ENCODE results near the gene CDC16.
"Not testable (repeated sequence)": the region's sequence is repeated elsewhere in the genome, so short reads cannot be mapped to it uniquely, and the experiment has no call there.

CDC16 gene

DNA sequence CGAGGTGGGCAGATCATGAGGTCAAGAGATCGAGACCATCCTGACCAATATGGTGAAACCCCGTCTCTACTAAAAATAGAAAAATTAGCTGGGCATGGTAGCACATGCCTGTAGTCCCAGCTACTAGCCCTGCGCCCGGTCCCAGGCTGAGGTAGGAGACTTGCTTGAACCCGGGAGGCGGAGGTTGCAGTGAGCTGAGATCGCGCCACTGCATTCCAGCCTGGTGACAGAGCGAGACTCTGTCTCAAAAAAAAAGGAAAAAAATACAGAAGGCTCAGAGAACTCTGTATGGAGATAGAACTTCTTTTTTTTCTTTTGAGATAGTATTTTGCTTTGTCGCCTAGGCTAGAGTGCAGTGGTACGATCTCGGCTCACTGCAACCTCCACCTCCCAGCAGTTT is 29.6 kb downstream of the CDC16 start:
- ATAC-seq, DNase-seq: not testable (repeated sequence)

DNA sequence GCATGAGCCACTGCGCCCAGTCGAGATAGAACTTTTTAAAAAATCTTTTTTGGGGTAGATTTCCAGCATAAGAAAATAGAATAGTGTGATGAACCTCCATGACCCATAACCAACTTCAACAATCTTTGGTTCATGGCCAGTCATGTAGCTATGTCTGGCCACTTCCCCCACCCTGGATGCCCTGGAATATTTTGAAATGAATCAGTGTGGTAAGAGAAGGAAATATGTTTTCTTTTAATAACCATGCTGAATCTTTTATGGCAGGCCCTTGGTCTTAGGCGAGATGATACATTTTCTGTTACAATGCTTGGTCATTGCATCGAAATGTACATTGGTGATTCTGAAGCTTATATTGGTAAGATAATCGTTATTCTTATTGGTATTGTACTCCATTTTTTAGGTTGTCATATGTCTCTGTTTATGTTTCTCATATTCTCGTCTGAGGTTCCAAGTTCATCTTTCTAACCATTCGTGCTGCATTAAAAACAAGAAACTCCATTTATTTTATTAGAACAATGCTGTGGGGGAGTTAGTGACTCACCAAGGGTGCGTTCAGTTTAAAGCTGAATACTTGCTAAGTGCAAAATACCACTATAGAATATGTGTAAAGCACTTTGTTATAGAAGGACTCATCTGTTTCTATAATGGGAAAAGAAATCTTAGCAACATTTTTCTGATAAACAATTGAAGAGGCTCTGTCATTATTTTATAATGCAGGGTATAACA is 30.4 kb downstream of the CDC16 start:
- ATAC-seq (no peak), DNase-seq (no peak)

DNA sequence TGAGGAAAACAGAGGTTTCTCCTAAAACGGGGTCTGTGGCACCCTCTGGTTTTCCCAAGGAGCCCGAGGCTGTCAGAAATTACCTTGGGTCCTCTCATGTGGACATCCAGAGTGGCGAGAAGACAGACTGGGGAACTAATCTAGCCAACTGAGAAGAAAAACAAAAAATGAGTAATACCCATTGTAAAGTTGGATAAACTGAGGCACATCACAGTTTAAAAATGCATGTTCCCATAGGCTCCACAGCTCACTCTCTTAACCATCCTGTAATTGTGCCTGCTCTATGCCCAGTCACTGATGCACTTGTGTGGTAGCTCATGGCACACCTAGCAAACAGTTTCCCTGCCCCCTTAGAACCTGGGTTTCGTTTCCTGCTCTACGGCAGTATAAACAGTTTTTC is 31.5 kb downstream of the CDC16 start:
- DNase-seq, result no peak
- ATAC-seq, result no peak

DNA sequence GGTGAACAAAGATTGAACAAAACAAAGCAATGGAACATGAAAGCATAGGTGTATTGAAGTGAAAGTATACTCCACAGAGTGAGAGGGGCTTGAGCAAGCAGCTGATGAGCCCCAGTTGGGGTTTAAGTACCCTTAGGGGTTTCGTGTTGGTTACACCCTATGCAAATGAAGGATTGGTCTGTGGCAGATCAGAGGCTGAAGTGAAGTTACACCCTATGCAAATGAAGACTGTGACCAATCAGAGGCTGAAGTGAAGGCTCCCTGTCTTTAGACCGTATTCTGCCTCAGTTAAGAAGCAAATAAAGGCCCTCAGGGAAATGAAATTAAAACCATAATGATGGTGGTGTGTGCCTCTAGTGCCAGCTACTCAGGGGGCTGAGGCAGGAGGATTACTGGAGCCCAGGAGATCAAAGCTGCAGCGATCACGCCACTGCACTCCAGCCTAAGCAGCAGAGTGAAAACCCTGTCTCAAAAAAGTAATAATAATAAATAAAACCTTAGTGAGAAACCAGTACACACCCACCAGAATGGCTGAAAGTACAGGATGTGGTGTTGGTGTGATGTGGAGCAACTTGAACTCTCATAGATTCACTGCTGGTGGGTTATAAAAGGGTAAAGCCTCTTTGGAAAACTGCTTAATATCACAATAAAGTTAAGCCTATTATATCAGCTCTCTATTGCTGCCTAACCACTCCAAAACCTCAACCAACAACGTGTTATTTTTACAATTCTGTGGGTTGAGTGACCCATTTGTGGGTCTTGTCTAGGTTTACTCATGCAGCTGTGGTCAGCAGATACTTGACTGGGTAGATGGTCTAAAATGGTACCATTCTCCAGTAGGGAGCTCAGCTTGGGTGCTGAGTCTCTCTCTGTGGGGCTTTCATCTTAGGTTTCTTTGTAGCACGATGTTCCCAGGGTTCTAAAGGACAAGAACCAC is 33.9 kb downstream of the CDC16 start:
- no peak for DNase-seq
- ATAC-seq, result peak; percentile 70

DNA sequence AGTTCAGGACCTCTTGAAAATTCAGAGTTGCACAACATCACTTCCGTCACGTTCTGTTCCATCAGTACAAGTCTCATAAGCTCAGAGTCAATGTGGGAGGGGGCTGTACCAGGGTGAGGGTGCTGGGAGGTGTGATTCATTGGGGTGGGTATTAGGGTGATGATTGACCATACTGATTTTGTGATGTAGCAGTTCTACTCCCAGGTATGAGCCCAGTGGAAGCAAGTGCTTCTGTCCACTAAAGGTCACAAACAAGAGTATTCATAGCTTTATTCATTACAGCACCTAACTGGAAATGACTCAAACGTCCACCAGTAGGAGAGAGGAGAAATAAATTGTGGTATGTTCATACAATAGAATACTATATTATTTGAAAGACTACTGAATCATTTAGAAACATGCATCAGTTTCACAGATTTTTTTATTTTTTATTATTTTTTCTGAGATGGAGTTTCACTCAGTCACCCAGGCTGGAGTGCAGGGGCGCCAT is 34.6 kb downstream of the CDC16 start:
- ATAC-seq, result peak; percentile 38
- DNase-seq, result no peak

DNA sequence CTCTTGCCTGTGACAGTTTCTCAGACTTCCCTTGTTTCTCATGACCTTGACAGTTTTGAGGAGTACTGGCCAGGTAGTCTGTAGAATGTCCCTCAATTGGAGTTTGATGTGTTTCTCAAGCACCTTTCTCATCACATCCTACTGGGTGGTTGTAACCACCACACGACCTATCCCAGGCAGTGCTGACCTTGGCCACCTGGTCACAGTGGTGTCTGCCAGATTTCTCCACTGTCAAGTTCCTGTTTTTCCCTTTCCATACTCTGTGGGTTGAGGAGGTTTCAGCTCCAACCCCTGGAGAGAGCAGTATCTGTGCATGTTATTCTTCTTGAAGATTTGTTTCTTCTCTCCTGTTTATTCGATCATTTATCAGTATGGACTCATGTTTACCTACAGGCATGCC is 38.3 kb downstream of the CDC16 start:
- no peak for ATAC-seq
- no peak for DNase-seq

DNA sequence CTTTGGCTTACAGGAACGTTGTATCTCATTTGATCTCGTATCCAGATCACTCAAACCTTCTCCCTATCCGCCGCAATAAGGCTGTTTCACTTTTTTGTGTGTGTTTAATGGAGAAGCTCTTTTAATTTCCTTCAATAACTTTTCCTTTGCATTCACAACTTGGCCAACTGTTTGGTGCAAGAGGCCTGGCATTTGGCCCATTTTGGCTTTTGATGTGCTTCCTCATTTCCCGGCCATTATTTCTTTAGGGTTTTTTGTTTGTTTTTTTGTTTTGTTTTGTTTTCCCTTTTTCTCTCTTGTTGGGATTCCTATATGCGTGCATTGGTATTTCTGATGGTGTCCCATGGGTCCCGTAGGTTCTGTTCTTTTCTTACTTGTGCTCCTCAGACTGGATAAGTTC is 40.6 kb downstream of the CDC16 start:
- ATAC-seq (no peak), DNase-seq (no peak)

DNA sequence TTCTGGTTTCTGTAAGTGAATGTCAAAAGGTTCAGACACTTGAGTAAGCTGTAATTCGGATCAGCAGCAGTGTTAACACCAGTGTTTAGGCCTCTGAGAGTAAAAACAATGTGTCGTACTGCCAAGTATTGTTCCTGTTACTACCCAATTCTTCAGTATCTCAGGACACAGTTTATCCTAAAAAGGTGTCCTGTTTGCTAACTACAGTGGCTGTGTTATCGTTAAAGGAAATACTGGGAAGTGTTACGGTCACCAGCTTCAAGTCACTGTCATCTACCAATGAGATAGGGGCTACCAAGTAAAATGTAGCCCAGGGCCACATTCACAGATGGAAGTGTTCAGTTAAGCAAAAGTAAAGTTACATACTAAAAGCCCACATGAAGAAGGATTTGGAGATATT is 44.4 kb downstream of the CDC16 start:
- DNase-seq, result no peak
- ATAC-seq, result no peak

DNA sequence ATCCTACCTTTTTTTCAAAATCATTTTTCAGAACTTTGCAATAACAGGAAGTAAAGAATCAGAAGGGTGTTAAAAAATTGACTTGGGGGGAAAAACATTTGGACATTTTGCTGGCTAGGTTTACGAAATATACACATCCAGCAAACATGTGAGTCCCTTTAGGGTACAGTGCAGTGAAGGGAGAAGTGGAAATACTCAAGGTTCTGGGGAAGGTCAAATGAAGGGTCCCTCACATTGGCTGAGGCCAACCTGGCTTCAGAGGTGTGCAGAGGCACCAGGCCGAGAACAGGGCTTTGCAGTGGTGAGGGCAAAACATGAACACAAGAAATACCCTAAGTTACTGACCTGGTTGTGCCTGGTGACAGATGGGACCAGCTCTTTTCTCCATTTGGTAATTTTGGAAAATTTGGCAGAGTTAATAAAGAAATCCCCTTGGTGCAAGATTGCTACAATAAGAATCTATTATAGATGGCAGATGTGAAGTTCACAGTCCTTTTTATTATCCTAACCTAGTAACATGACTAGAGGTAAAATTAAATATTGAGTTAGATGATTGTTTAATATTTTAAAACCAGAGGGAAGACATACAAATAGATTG is 45.2 kb downstream of the CDC16 start:
- DNase-seq, result peak; percentile 20
- no peak for ATAC-seq

DNA sequence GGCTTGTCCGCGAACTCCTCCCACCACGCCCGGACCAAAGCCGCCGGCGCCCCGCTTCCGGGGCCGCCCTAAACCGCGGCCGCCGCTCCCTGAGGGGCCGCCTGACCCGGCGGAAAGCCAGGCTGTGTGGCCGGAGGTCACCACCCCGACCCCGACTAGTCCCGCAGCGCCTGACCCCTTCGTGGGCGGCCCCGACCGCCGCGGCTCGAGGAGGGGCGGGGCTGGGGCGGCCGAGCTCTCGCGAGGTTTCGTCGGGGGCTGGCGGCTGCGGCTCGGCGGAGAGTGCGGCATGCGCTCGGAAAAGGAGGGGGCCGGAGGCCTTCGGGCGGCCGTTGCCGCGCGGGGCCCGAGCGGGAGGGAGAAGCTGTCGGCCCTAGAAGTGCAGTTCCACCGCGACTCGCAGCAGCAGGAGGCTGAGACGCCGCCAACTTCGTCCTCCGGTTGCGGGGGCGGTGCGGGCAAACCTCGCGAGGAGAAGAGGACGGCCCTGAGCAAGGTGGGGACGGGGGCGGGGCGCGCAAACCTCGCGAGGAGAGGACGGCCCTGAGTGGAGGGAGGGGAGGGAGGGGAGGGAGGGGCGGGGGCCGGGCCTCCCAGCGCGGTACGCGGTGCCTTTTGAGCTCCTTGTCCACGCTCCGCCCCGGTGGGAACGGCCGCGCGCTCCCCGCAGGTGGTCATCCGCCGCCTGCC is 46.8 kb downstream of the CDC16 start, which contains the start of gene UPF3A:
Gene UPF3A (plus strand): TSS at position 251 of the 690 bp plus-strand sequence. CDS start 39 bp downstream, at position 290.
- DNase-seq (peak; percentile 91), ATAC-seq (peak; percentile 84)

DNA sequence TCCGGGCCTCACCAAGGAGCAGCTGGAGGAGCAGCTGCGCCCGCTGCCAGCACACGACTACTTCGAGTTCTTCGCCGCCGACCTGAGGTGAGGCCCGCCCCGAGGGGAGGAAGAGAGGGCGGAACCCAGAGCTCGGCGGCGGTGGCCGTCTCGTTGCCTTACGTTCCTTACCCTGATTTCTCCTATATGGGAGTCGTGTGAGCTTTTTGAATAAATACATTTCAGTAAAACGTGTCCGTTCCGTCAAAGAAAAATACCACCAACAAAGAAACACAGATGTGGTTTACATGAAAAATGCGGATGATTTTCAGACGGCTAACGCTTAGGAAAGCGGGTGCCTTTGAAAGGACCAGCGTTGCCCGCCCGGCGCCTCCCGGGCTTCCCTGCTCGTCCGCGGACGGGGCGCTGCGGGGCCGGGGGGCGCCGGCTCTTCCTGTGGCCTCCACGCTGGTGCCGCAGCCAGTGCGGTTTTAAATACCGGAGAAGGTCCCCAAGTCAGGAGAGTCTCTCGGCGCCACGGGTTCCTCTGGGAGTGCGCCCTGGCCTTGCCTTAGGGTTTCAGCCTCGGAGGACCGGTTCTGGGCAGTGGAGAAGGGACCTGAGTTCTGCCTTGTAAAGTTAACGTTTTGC is 47.5 kb downstream of the CDC16 start:
- ATAC-seq (peak; percentile 70), DNase-seq (peak; percentile 74)

DNA sequence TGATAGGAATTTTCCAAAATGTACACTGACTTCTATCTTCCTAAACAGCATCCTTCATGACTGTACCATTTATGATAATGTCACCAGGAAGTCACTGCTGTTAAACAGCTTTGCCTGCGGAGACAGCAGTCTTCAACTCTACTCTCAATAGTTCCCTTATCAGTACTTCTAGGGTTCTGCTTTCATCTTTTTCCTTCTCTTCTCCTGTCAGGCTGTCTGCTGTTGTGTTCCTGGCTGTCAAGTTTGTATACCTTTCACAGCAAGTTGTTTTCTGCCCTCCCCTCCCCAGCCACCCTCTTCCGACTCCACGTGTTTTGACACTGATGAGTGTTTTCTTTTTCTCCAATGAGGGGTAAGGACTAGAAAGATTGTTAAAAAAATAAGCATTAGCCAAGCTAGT is 48.9 kb downstream of the CDC16 start:
- DNase-seq (no peak), ATAC-seq (no peak)

DNA sequence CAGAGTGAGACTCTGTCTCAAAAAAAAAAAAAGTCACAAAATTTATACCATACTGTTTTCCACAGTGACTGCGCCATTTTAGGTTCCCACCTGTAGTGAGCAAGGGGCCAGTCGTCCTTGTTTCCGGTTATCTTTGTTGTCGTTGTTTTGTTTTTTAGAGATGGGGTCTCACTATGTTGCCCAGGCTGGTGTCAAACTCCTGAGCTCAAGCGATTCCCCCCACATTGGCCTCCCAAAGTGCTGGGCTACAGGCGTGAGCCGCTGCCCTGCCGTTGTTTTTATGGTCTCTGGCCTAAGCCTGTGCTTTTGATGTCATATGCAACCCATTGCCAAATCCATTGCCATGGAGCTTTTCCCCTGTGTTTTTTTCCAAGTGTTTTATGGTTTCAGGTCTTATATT is 50.0 kb downstream of the CDC16 start:
- ATAC-seq (no peak), DNase-seq (no peak)

DNA sequence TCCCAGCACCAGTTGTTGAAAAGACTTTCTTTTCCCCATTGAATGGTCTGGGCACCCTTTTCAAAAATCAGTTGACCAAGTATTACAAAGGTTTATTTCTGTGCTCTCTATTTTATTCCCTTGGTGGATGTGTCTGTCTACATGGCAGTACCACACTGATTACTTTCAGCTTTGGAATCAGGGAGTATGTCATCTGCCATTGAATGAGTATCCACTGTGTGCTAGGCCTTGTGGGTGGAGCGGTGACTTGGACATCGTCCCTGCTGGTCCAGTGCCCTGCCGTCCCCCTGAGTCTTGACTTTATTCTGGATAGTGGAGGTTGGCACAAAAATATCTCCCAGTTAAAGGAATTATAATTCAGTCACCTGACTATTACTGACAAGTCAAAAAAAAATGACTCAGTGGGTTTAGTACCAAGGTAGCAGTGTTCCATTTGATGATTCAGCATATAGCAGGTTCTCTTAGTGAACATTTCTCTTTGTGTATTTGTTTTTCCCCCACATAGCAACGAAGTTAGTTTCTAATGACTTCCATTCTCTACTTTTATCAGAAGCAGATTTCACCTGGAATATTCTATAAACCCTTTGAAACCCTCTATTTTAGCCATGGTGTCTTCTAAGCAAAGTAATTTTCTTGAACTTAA is 50.6 kb downstream of the CDC16 start:
- ATAC-seq (no peak), DNase-seq (no peak)

DNA sequence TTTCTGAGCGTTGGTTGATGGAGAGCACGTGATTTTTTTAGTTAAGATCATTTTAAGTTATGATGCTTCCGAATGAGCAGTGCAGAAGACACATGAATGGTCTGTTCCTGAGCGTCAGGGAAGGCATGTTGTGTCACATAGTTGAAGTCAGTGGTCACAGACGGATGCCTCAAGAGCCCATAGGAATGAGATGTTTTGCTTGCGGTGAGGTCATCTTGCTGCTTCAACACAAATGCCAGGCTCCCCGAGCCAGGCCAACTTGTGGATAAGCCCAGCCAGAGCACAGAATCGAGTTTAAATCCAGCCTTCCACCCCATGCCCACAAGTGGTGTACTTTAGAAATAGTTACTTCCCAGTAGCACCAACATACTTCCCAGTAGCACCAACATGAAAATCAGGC is 52.1 kb downstream of the CDC16 start:
- no peak for ATAC-seq
- no peak for DNase-seq

DNA sequence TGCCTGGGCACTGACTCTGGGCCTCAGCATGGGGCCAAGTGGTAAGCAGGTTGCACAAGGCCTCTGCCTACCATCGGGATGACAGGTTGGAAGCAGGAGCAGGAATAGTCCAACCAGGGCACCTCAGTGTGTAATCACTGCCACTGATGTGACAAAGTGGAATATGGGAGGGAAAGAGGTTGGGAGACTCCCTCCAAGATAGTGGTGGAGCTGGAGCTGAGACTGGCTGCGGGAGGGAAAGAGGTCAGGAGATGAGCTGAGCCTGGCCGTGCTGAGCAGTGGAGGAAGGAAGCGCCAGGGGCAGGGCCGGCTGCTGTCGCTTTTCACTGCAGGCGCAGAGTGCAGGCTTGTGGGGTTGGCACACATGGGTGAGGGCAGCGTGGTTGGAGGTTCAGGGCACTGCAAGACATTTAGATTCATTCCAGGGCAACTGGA is 53.5 kb downstream of the CDC16 start:
- ATAC-seq (no peak), DNase-seq (no peak)

DNA sequence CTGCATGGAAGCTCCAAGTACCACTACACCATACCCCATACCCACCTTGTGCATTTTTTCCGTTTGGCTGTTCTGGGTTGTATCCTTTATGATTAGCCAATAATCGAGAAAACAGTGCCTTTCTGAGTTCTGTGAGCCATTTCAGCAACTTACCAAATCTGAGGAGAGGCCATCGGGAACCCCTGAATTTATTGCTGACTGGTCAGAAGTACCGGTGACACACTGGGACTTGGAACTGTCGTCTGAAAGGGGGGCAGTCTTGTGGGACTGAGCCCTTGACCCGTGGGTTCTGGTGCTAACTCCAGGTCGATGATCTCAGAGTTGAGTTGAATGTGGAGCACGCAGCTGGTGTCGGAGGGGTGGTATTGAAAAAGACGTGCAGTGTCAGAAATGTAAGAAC is 61.8 kb downstream of the CDC16 start:
- ATAC-seq (no peak), DNase-seq (no peak)

DNA sequence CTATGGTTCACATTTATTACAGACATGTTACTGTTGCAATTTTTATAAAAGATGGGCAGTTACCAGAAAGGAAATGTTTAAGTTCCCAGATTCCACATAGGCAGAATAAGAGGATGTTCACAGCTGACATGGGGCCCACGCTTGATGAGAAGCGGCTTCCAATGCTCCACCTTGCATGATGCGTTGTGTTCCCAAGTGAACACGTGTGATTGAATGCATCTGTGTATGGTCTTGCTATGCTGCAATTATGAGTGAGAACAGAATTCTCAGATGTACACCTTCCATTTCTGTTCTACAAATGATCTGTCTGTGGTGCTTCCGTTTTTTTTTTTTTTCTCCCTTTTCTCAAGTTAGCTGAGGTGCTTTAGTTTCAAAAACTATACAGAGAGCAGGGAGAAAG is 62.2 kb downstream of the CDC16 start:
- ATAC-seq (no peak), DNase-seq (no peak)

DNA sequence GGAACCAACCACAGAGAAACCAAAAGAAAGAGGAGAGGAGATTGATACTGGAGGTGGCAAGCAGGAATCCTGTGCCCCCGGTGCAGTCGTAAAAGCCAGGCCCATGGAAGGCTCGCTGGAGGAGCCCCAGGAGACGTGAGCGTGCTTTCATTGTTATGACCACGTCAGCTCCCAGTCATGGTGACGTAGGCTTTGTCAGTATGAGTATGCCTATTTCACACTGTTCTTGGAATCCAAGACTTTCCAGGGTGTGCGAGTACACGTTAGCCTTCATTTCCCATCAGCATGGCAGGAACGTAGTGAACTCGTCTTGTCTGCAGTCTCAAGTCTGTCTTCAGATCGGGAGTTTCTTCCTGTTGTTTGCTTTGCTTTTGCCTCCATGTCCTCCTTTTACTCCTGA is 64.2 kb downstream of the CDC16 start:
- no peak for ATAC-seq
- DNase-seq, result no peak

DNA sequence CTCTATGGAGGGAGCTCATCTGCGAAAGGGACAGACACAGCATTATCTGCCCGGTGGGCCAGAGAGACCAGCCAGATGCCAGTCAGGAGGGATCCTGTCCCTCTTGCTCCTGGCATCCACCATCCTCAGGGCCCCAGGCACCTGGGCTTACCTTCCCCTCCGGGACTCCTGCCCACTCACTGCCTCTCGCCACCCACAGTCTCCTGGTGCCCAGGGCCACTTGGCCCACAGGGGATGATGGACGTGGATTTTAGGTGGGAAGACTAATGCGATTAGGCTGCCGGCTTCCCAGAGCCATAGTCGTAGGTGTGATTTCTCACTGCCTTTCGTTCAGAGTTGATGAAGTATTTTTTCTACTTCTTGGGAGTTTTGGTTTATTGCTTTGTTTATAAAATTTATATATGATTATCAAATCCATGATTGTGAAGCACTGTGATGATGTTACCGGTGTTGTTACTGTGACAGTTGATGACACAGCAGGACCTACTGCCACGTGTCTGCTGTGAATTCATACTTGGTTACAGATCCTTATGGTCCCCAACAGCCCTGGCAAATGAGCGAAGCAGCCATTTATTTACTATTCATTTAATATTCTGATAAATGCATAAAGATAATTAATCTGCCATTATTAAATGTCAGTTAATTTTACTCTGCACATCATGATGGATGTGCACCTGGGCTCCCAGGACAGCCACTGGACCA is 65.1 kb downstream of the CDC16 start:
- ATAC-seq, result no peak
- DNase-seq, result no peak

All from stimulated activated naive CD8-positive, alpha-beta T cell treated with anti-CD3 and anti-CD28 coated beads, Interleukin-15, Interleukin-2, amounts not matched to agents 100 U/mL and 50 U/mL, for 24 hours (primary cell).